ENCODE results near the gene BBS2.
A peak's percentile ranks its signal among the peaks of the same experiment; 100 is the strongest.

Gene BBS2

GRCh38 chr16:56470666-56471065 is 49.2 kb downstream of the BBS2 start:
- DNase-seq = no peak

- no peak for DNase-seq
Observed at GRCh38 chr16:56470232-56470631, 49.6 kb downstream of the BBS2 start.

- DNase-seq = no peak
Observed at GRCh38 chr16:56469748-56470147, 50.1 kb downstream of the BBS2 start.

- DNase-seq = no peak
Observed at GRCh38 chr16:56468800-56469199, 51.0 kb downstream of the BBS2 start.

GRCh38 chr16:56466344-56466743 is 53.5 kb downstream of the BBS2 start:
- no peak for DNase-seq

DNA sequence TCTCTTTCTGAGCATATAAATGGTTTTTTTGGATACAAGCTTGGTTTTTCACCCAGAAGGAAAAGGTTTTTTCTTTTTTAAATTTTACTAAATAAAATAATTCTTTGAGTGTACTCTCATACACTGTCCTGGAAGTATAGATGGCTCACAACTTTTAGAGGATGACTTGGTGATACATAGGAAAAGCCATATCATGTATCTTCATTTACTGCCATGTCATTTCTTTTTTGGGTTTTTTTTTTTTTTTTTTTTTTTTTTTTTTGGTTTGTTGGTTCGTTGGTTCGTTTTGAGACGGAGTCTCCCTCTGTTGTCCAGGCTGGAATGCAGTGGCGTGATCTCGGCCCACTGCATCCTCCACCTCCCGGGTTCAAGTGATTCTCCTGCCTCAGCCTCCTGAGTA is 56.7 kb downstream of the BBS2 start:
- DNase-seq = no peak

GRCh38 chr16:56462064-56462796 is 57.6 kb downstream of the BBS2 start:
- DNase-seq = no peak

- no peak for DNase-seq
Observed at GRCh38 chr16:56460101-56460500, 59.7 kb downstream of the BBS2 start.

- no peak for DNase-seq
Observed at GRCh38 chr16:56457927-56458470, 61.8 kb downstream of the BBS2 start.

DNA sequence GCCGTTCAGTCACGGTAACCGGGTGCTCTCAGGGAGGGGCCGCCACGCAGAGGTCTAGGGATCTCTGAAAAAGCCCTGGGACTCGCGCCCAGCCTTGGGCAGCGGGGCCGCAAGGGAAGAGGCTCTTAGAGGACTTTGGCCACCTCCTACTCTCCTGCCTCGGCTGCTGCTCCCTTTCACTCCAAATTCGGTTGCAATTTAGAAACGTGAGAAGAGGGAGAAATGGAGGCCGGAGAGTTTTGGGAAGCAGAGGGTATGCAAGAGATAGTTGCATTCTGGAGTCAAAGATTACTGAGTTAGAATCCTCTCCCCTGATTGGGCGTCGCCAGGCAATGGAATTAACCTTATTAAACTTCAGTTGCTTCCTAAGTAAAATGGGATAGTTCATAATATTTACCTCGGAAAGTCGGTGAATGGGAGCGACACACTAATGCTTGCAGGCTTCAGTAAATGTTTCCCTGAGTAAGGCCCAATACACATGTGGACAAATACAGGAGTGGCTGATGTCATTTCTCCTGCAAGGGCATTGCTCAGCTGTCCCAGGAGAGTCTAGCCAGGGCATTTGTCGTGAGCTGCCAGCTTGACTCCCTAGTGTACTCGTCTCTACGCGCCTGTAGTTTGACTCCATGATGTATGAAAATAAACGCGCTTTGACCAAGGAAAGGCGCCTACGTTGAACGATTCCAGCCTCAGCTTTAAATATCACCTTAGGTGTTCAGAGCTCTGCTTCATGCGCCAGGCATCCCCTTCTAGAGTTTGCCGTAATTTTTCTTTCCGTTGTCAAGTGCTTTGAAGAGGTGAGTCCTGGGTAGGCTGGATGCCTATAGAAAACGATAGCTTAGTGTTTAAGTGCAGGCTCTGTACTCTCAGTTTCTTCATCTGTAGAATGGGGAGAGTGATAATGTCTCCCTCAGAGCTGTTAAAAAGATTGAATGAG is 67.8 kb downstream of the BBS2 start:
- no peak for DNase-seq

DNA sequence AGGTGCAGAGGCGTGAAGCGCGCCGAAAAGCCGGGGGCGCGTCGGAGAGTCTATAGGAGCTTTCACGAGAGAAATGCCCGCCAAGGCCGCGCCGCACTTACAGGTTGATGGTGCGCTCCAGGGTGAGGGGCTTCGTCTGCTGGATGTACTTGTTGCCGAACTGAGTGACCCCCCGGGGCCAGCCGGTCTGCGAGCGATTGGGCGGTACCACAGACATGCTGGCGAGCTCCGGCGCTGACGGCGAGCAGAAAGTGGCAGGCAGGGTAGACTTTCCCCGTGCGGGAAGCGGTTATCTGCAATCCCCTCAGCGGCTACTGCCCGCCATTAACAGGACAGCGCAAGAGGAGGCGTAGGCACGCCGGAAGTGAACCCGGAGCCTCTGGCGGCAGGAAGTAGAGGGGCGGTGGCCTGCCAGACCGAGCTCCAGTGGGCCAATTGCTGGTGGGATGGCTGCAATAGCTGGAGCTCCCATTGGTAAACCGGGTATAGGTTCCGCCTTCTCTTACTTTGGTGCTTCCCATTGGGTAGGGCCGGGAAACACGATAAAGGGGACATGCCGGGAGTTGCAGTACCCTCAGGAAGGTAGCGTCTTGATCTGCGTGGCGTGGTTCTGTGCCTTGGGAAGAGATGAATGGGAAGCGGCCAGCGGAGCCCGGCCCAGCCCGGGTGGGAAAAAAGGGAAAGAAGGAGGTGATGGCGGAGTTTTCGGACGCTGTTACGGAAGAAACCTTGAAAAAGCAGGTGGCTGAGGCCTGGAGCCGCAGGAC is 68.7 kb downstream of the BBS2 start, which contains the start of the genes NUDT21 and OGFOD1:
Gene NUDT21, minus strand, starts transcription at position 347 of the 767 bp plus-strand sequence. Its CDS starts 130 bp downstream, at position 217.
Gene OGFOD1, plus strand, starts transcription at position 569 of the 767 bp plus-strand sequence. Its CDS starts 59 bp downstream, at position 628.
- peak; percentile 61 for DNase-seq

DNA sequence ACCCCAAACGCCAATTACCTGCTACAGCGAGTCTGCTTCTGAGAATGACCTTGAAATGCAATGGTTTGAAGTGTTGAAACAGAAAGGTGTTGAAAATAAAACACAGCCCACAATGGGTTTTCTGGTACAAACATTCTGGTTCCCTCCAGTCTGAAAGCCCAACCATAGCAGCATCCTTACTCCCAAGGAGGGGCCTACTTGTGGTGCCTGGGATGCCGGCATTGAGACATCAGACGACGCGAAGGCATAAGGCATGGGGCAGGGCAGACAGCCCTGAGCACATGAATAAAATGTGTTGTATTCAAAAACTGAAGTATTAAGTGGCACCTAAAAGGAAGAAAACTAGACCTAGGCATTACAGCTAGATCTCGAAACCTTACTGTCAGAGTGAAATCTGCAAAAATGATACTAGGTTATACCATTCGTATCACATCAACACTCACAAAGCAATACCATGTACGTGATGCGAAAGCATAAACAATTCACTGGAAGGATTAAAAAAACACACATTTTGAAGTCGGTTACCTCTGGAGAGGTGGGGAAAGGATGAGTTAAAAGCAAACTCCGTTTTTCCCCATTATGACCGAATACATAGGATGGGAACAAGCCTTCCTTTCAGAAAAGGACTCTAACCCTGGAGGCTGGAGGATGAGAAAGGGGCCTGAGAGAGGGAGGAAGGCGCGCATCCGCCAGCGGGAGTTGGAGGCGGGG is 69.4 kb downstream of the BBS2 start:
- no peak for DNase-seq

DNA sequence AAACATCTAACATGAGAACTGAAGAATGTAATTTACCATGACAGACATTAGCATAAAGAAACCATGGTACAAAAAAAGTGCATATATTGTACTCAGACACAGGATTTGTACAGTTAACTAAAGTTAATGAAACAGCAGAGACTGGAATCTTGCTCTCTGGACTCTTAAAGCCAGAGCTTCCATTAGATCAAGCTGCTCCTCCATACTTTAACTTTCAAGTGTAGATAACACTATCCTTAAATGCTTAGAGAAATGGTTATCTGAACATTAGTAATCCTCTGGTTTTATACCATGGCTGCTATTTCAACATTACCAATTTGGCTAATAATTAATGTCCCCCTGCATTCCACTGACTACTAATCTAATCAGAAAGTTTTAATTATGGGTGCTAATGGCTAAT is 71.8 kb downstream of the BBS2 start:
- DNase-seq = no peak

GRCh38 chr16:56447286-56447685 is 72.5 kb downstream of the BBS2 start:
- no peak for DNase-seq

- no peak for DNase-seq
Observed at GRCh38 chr16:56438038-56438437, 81.8 kb downstream of the BBS2 start.

DNA sequence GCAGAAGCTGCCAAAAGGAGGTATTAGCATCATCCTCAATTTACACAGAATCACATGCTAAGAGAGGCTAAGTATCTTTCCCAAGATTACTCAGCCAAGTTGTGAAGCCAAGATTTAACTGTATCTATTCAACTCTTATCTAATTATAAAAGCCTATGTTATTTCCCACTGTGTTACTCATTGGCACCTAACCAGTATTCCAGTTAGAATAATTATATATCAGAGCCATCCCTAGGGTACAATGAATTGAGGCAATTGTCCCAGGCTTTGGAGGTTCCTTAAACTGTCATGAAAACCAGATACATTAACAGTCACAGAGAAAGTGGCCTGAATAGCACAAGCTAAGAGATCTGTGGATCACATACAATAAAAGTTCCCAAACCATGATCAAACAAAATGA is 83.6 kb downstream of the BBS2 start:
- DNase-seq = no peak

All from NCI-H1048 (cell line).